PC-3 (cell line): ENCODE data around the gene CNTNAP2.

ENCODE experiments used
- EZH2 ChIP-seq: fragments of 300-600 bp; sonication (generic); IDR thresholded peaks from one replicate; pipeline ENCODE4 v1.6.1; 2017; ENCODE audit warnings: antibody characterized with exemption, mild to moderate bottlenecking, low read length; ENCODE audit not compliant: unreplicated experiment
- EZH2phosphoT487 ChIP-seq: fragments of 300-600 bp; sonication (generic); IDR thresholded peaks from 2 replicates; pipeline ENCODE4 v1.6.1; 2018; ENCODE audit warnings: mild to moderate bottlenecking, antibody characterized with exemption, low read length, borderline replicate concordance
- TF ChIP-seq, protein P1 (sequence below): fragments of 300-600 bp; sonication (generic); conservative IDR thresholded peaks from 2 replicates; pipeline ENCODE4 v1.5.1; 2017; ENCODE audit warnings: antibody characterized with exemption, low read depth, mild to moderate bottlenecking, low read length

DNA sequence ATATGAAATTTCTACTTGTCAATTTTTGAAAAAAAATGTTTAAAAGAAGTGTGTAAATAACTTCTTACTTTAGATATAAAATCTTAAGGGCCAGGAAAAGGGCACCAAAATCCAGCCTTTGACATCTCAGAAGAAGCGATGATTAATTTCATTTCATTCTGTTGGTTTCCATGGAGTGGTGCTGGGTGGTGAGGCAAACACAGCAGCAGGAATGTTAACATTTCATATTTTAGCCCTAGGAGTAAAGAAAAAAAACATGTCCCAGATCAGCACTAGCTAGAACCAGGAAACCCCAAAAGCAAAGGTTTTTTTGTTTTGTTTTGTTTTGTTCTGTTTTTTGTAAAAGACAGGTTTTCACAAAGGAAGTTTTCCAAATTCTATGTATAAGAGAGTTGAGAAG lies 2175.2 kb downstream of the CNTNAP2 start:
- no peak for TF ChIP-seq EZH2
- TF ChIP-seq, protein P1, sequence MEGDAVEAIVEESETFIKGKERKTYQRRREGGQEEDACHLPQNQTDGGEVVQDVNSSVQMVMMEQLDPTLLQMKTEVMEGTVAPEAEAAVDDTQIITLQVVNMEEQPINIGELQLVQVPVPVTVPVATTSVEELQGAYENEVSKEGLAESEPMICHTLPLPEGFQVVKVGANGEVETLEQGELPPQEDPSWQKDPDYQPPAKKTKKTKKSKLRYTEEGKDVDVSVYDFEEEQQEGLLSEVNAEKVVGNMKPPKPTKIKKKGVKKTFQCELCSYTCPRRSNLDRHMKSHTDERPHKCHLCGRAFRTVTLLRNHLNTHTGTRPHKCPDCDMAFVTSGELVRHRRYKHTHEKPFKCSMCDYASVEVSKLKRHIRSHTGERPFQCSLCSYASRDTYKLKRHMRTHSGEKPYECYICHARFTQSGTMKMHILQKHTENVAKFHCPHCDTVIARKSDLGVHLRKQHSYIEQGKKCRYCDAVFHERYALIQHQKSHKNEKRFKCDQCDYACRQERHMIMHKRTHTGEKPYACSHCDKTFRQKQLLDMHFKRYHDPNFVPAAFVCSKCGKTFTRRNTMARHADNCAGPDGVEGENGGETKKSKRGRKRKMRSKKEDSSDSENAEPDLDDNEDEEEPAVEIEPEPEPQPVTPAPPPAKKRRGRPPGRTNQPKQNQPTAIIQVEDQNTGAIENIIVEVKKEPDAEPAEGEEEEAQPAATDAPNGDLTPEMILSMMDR, result no peak
- TF ChIP-seq EZH2phosphoT487, result no peak
